CD14-positive monocyte (primary cell): ENCODE measurements around the gene POLK. TPM values are rescaled to one million over a fixed set of nuclear protein-coding genes. Genes with fewer than 3 reads are reported as not detected.

Source experiments
- DNase-seq, 3 donors: peaks; one replicate each; pipeline ENCODE4 v3.0.0-alpha.2; 2011 to 2022
- H2AFZ ChIP-seq: 2 replicates; pipeline ENCODE4 v1.6.0; 2012; ENCODE audit warnings: mild to moderate bottlenecking, low read depth, low read length, inconsistent platforms; ENCODE audit not compliant: insufficient read depth, poor library complexity, severe bottlenecking
- H3K27ac ChIP-seq, 2 donors: 1 replicate in 1 of 2; 2 replicates in 1 of 2; pipeline ENCODE4 v1.5.1; 2012 to 2013; ENCODE audit warnings: low read length in 2 of 2, control low read depth in 1 of 2, inconsistent platforms in 1 of 2, low read depth in 1 of 2, mild to moderate bottlenecking in 1 of 2
- H3K27me3 ChIP-seq, 2 donors: one replicate each; pipeline versions ENCODE4 v1.6.0 to v1.6.1; 2011 to 2013; ENCODE audit warnings: low read length in 2 of 2; ENCODE audit not compliant: control insufficient read depth in 2 of 2, insufficient read depth in 2 of 2
- H3K36me3 ChIP-seq, 2 donors: replicated peaks in 1 of 2; 1 replicate in 1 of 2; 2 replicates in 1 of 2; pipeline versions ENCODE4 v1.5.1 to v1.6.1; 2012 to 2013; ENCODE audit warnings: low read length in 2 of 2, control low read depth in 1 of 2, inconsistent platforms in 1 of 2, mild to moderate bottlenecking in 1 of 2; ENCODE audit not compliant: insufficient read depth in 2 of 2, control insufficient read depth in 1 of 2
- H3K4me1 ChIP-seq, 2 donors: 1 replicate in 1 of 2; 2 replicates in 1 of 2; pipeline versions ENCODE4 v1.5.1 to v1.6.1; 2012 to 2013; ENCODE audit warnings: low read length in 2 of 2, control low read depth in 1 of 2, inconsistent platforms in 1 of 2, mild to moderate bottlenecking in 1 of 2, moderate library complexity in 1 of 2; ENCODE audit not compliant: insufficient read depth in 2 of 2, control insufficient read depth in 1 of 2
- H3K4me2 ChIP-seq: replicated peaks from 2 replicates; pipeline ENCODE3; 2012; ENCODE audit warnings: low read length, moderate library complexity, mild to moderate bottlenecking; ENCODE audit not compliant: poor library complexity, severe bottlenecking; ENCODE audit errors: extremely low read depth
- H3K4me3 ChIP-seq, 3 experiments: fragments of 200-600 bp in 1 of 3; sonication (generic) in 1 of 3; replicated peaks in 1 of 3; 1 replicate in 2 of 3; 2 replicates in 1 of 3; pipeline ENCODE4 v1.5.1; 2011 to 2013; ENCODE audit warnings: low read length in 3 of 3, mild to moderate bottlenecking in 3 of 3, control low read depth in 2 of 3, low read depth in 2 of 3, inconsistent platforms in 1 of 3, moderate library complexity in 1 of 3
- H3K79me2 ChIP-seq: 2 replicates; pipeline ENCODE4 v1.6.0; 2012; ENCODE audit warnings: mild to moderate bottlenecking, control low read depth, inconsistent platforms, low read length, moderate library complexity; ENCODE audit not compliant: insufficient read depth
- H3K9ac ChIP-seq: 2 replicates; pipeline ENCODE4 v1.6.0; 2017; ENCODE audit warnings: low read length, mild to moderate bottlenecking; ENCODE audit not compliant: insufficient read depth, poor library complexity, severe bottlenecking
- H3K9me3 ChIP-seq, 2 donors: replicated peaks in 1 of 2; 1 replicate in 1 of 2; 2 replicates in 1 of 2; pipeline versions ENCODE4 v1.5.1 to v1.6.1; 2012 to 2013; ENCODE audit warnings: low read length in 2 of 2, control low read depth in 1 of 2; ENCODE audit not compliant: control insufficient read depth in 1 of 2, insufficient read depth in 1 of 2
- H4K20me1 ChIP-seq: 2 replicates; pipeline ENCODE4 v1.6.0; 2012; ENCODE audit warnings: mild to moderate bottlenecking, low read length, control low read depth, moderate library complexity; ENCODE audit not compliant: insufficient read depth
- H3K27ac Mint-ChIP-seq, 7 donors: one replicate each; pipeline ENCODE4 v1.8.0; 2020; ENCODE audit warnings: mild to moderate bottlenecking in 7 of 7, mixed read lengths in 7 of 7, moderate library complexity in 6 of 7, inconsistent platforms in 2 of 7
- H3K27me3 Mint-ChIP-seq, 3 donors: one replicate each; pipeline ENCODE4 v1.8.0; 2021 to 2022; ENCODE audit warnings: low read depth in 3 of 3, mild to moderate bottlenecking in 3 of 3, mixed read lengths in 3 of 3, moderate library complexity in 3 of 3, inconsistent platforms in 1 of 3
- H3K36me3 Mint-ChIP-seq, 2 donors: one replicate each; pipeline ENCODE4 v1.8.0; 2020; ENCODE audit warnings: mixed read lengths in 2 of 2, inconsistent platforms in 1 of 2, mild to moderate bottlenecking in 1 of 2
- H3K4me1 Mint-ChIP-seq: one replicate; pipeline ENCODE4 v1.8.0; 2020; ENCODE audit warnings: mild to moderate bottlenecking, mixed read lengths
- H3K4me3 Mint-ChIP-seq, 2 donors: one replicate each; pipeline ENCODE4 v1.8.0; 2020; ENCODE audit warnings: mild to moderate bottlenecking in 2 of 2, mixed read lengths in 2 of 2, moderate library complexity in 1 of 2
- H3K9me3 Mint-ChIP-seq, 7 donors: one replicate each; pipeline ENCODE4 v1.8.0; 2020 to 2022; ENCODE audit warnings: mixed read lengths in 7 of 7, mild to moderate bottlenecking in 6 of 7, moderate library complexity in 6 of 7, inconsistent platforms in 2 of 7
- CTCF ChIP-seq: fragments of 200-600 bp; IDR thresholded peaks from one replicate; pipeline ENCODE4 v1.8.0; 2022; ENCODE audit warnings: antibody characterized with exemption, mild to moderate bottlenecking
- WGBS: methylation state at CpG from one replicate; pipeline ENCODE4 v1.1.5; 2013; ENCODE audit warnings: missing lambda C conversion rate; ENCODE audit not compliant: insufficient coverage; 5-methylcytosine and 5-hydroxymethylcytosine counted together
- intact Hi-C, 2 donors: fragments of 100-400 bp; cut with micrococcal nuclease; formaldehyde crosslinking; loops; one replicate each; pipeline versions ENCODE4 v1.15.0 to v1.15.1; 2023
- polyA plus RNA-seq, 3 donors: library from polyadenylated mRNA; depleted of rRNA in 1 of 3; unstranded in 2 of 3; stranded (reverse) in 1 of 3; fragments of 300-500 nt in 2 of 3; fragments of >200 nt in 1 of 3; fragmentation: Illumina TruSeq in 2 of 3; gene quantifications; 1 replicate in 2 of 3; 2 replicates in 1 of 3; pipeline ENCODE4 v1.2.3, GENCODE V29; 2012 to 2021

POLK gene
- polyA plus RNA-seq, 3 donors = 18.1 to 27.2 (median 22.3) TPM

- H3K27ac ChIP-seq = peak overlapping the region in 1 of 2 donors; percentile 67
- H3K27ac Mint-ChIP-seq = peak overlapping the region in 4 of 7 donors; percentile 37 to 60 (median 51)
- DNase-seq = no peak
- no peak overlapping the region for H2AFZ ChIP-seq
- peaks cover 33% of the 10 kb centered on the region for H3K4me1 Mint-ChIP-seq
- H3K4me3 Mint-ChIP-seq = no peak overlapping the region
- peaks cover 29 to 51% of the 10 kb centered on the region in 2 donors for H3K36me3 Mint-ChIP-seq
- TF ChIP-seq CTCF = no peak
- intact Hi-C loops = no loop called here
- peaks cover 20 to 21% of the 10 kb centered on the region in 2 donors for H3K4me1 ChIP-seq
- H3K36me3 ChIP-seq = peaks cover 2 to 31% of the 10 kb centered on the region in 2 donors
- H3K9me3 ChIP-seq = no peaks in the 10 kb centered on the region
- H3K9ac ChIP-seq = no peak overlapping the region
- H3K4me2 ChIP-seq = no peak overlapping the region
- 85% methylated on average over 4 of the region's 6 CpGs for WGBS
- H3K4me3 ChIP-seq = peak overlapping the region in 1 of 3 experiments; percentile 7
- H3K9me3 Mint-ChIP-seq = peaks cover 6 to 12% (median 9%) of the 10 kb centered on the region in 7 donors
- H3K79me2 ChIP-seq = peaks cover 97% of the 10 kb centered on the region
- no peaks in the 10 kb centered on the region for H3K27me3 Mint-ChIP-seq
- peaks cover 63% of the 10 kb centered on the region for H4K20me1 ChIP-seq
- H3K27me3 ChIP-seq = no peaks in the 10 kb centered on the region
These were observed 25.1 kb downstream of the POLK start for GRCh38 chr5:75536694-75537360.

GRCh38 chr5:75538211-75538610 is 26.5 kb downstream of the POLK start:
- Histone ChIP-seq H3K27ac (peak overlapping the region in 1 of 2 donors; percentile 1), H3K27me3 (no peaks in the 10 kb centered on the region), H4K20me1 (peaks cover 63% of the 10 kb centered on the region), H3K4me2 (no peak overlapping the region), H2AFZ (no peak overlapping the region), H3K9ac (no peak overlapping the region), H3K4me3 (no peak overlapping the region), H3K79me2 (peaks cover 94% of the 10 kb centered on the region), H3K36me3 (peaks cover 2 to 34% of the 10 kb centered on the region in 2 donors), H3K9me3 (no peaks in the 10 kb centered on the region), H3K4me1 (peaks cover 20 to 21% of the 10 kb centered on the region in 2 donors)
- H3K9me3 Mint-ChIP-seq = peaks cover 6 to 9% (median 8%) of the 10 kb centered on the region in 7 donors
- peaks cover 0 to 3% (median 0%) of the 10 kb centered on the region in 3 donors for H3K27me3 Mint-ChIP-seq
- peaks cover 35% of the 10 kb centered on the region for H3K4me1 Mint-ChIP-seq
- WGBS = no CpG with 5 or more reads among the region's 1 CpG
- peak overlapping the region in 3 of 7 donors; percentile 16 to 73 (median 46) for H3K27ac Mint-ChIP-seq
- peak in 1 of 3 donors; percentile 17 for DNase-seq
- H3K36me3 Mint-ChIP-seq = peaks cover 23 to 52% of the 10 kb centered on the region in 2 donors
- TF ChIP-seq CTCF = no peak
- no peak overlapping the region for H3K4me3 Mint-ChIP-seq
- intact Hi-C loops = no loop called here
